Endodermal cell (in vitro differentiated cells): ENCODE measurements around the gene ADCK2. TPM values are rescaled to one million over a fixed set of nuclear protein-coding genes. Genes with fewer than 3 reads are reported as not detected.

Experiments used
- DNase-seq: peaks from one replicate; pipeline ENCODE4 v3.0.0-alpha.2; 2017
- H3K27ac ChIP-seq: 2 replicates; pipeline ENCODE4 v1.5.1; 2013; ENCODE audit warnings: mild to moderate bottlenecking, low read depth, low read length, moderate library complexity
- H3K27me3 ChIP-seq: 2 replicates; pipeline ENCODE4 v1.6.1; 2013; ENCODE audit warnings: mild to moderate bottlenecking, low read length, moderate library complexity; ENCODE audit not compliant: insufficient read depth, control insufficient read depth, poor library complexity, severe bottlenecking
- H3K36me3 ChIP-seq: 2 replicates; pipeline ENCODE4 v1.7.0; 2013; ENCODE audit warnings: mild to moderate bottlenecking, low read length, moderate library complexity; ENCODE audit not compliant: control insufficient read depth, insufficient read depth
- H3K4me1 ChIP-seq: one replicate; pipeline ENCODE4 v1.7.0; 2013; ENCODE audit warnings: low read length; ENCODE audit not compliant: control insufficient read depth, insufficient read depth
- H3K4me3 ChIP-seq: 2 replicates; pipeline ENCODE4 v1.5.1; 2013; ENCODE audit warnings: mild to moderate bottlenecking, low read length, moderate library complexity
- H3K9ac ChIP-seq: 2 replicates; pipeline ENCODE4 v1.6.1; 2013; ENCODE audit warnings: mild to moderate bottlenecking, low read length, moderate library complexity; ENCODE audit not compliant: poor library complexity, severe bottlenecking; ENCODE audit errors: extremely low read depth
- H3K9me3 ChIP-seq: 2 replicates; pipeline ENCODE4 v1.6.1; 2013; ENCODE audit warnings: mild to moderate bottlenecking, low read length, moderate library complexity; ENCODE audit not compliant: control insufficient read depth
- H3K27ac Mint-ChIP-seq: 2 replicates; pipeline ENCODE4 v1.8.0; 2020; ENCODE audit warnings: mixed read lengths
- H3K27me3 Mint-ChIP-seq: 2 replicates; pipeline ENCODE4 v1.8.0; 2021; ENCODE audit warnings: mild to moderate bottlenecking, mixed read lengths; ENCODE audit not compliant: insufficient read depth
- H3K36me3 Mint-ChIP-seq: 2 replicates; pipeline ENCODE4 v1.8.0; 2020; ENCODE audit warnings: low read depth, mixed read lengths
- H3K4me1 Mint-ChIP-seq: 2 replicates; pipeline ENCODE4 v1.8.0; 2020; ENCODE audit warnings: mixed read lengths
- H3K4me3 Mint-ChIP-seq: 2 replicates; pipeline ENCODE4 v1.8.0; 2020; ENCODE audit warnings: mild to moderate bottlenecking, moderate library complexity, mixed read lengths
- H3K9me3 Mint-ChIP-seq: 2 replicates; pipeline ENCODE4 v1.8.0; 2020; ENCODE audit warnings: mild to moderate bottlenecking, mixed read lengths
- WGBS, 2 experiments: methylation state at CpG; one replicate each; pipeline versions ENCODE4 v1.1.5 to v1.1.7; 2013; ENCODE audit warnings: missing lambda C conversion rate in 2 of 2, mixed read lengths in 1 of 2; ENCODE audit not compliant: insufficient coverage in 1 of 2, insufficient read length in 1 of 2; 5-methylcytosine and 5-hydroxymethylcytosine counted together
- total RNA-seq, 2 donors: library from RNA; stranded (reverse); fragmentation: NEBNext Ultra II Directional in 1 of 2; extraction: Animal tissue kit (Norgen Biotek cat#: 25700) in 1 of 2; gene quantifications; 2 replicates in 1 of 2; 3 replicates in 1 of 2; pipeline ENCODE4 v1.2.1, GENCODE V29; 2021
- TF ChIP-seq, protein P1 (sequence below): fragments of 200-600 bp; sonication (generic); conservative IDR thresholded peaks from 2 replicates; pipeline ENCODE4 v1.5.0; 2021; ENCODE audit warnings: antibody characterized with exemption, mild to moderate bottlenecking

The ADCK2 gene
- total RNA-seq, 2 donors from 2014 or later = 13.5 to 17.8 TPM

DNA sequence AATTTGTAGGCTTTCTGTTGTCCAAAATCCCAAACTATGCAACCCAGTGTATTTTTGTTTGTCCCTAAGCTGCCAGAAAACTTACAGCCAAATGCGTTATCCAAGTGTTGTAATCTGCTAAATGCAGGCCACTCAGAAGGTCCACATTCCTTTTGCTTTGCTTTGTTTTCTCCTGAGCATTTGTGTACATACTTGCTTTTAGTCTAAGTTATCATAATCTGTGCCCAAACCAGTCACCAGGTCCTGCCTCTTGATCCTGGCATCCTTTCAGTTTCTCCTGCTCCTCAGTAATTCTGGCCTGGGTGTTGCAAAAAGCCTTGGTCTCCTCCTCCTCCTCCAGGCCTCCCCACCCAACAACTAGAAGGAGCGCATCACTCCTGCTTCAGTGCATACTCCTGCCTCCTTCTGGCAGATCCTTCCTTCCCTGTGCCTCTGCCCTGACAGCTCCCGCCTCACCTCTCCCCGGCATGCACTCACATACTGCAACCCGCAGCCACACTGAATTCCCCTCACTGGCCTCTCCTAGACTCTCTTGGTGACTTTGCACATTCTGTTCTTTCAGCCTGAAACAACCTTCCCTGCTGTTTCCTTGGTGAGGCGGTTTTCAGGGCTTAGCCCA is 34.5 kb upstream of the ADCK2 start:
- H3K27me3 Mint-ChIP-seq = peaks cover 24% of the 10 kb centered on the region
- no peak overlapping the region for H3K27ac Mint-ChIP-seq
- TF ChIP-seq, protein P1, sequence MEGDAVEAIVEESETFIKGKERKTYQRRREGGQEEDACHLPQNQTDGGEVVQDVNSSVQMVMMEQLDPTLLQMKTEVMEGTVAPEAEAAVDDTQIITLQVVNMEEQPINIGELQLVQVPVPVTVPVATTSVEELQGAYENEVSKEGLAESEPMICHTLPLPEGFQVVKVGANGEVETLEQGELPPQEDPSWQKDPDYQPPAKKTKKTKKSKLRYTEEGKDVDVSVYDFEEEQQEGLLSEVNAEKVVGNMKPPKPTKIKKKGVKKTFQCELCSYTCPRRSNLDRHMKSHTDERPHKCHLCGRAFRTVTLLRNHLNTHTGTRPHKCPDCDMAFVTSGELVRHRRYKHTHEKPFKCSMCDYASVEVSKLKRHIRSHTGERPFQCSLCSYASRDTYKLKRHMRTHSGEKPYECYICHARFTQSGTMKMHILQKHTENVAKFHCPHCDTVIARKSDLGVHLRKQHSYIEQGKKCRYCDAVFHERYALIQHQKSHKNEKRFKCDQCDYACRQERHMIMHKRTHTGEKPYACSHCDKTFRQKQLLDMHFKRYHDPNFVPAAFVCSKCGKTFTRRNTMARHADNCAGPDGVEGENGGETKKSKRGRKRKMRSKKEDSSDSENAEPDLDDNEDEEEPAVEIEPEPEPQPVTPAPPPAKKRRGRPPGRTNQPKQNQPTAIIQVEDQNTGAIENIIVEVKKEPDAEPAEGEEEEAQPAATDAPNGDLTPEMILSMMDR = peak; percentile 63
- Histone ChIP-seq H3K9ac (no peak overlapping the region), H3K36me3 (no peaks in the 10 kb centered on the region), H3K4me3 (no peak overlapping the region), H3K9me3 (no peaks in the 10 kb centered on the region), H3K4me1 (peaks cover 7% of the 10 kb centered on the region), H3K27me3 (peaks cover 12% of the 10 kb centered on the region), H3K27ac (no peak overlapping the region)
- WGBS, 2 experiments = 65 to 74% methylated on average over 5 to 6 of the region's 6 CpGs
- H3K36me3 Mint-ChIP-seq = peaks cover 5% of the 10 kb centered on the region
- no peak overlapping the region for H3K4me3 Mint-ChIP-seq
- peaks cover 35% of the 10 kb centered on the region for H3K4me1 Mint-ChIP-seq
- DNase-seq = peak; percentile 86
- H3K9me3 Mint-ChIP-seq = no peaks in the 10 kb centered on the region

DNA sequence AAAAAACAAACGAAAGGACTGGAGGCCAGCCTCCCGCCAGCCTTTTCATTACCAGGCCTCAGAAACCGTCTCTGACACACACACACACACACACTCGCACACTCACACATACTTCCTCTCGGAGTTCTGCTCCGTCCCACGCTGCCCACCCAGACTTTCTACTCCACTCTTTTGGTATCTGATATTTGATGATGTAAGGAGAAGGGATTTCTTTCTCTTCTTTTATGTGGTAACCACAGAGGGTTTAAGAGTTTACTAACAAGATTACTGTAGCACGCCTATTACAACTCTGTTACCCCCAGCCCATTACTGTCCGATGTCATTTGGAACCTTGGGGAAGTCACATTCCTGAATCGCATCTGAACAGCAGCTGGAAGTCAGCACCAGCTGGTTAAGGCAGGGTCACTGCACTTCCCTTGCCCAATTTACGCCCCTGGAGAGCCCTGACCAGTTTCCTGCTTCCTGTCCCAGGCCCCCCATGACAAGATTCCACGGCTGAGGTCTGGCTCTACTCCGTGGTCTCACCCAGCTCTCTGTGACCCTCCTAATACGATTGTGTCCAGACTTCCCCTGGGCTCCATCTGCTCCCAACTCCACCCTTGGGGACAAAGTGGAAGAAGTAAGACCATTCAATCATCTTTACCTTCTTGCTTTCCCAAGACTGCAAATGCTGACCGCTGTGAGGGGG is 33.2 kb upstream of the ADCK2 start:
- peak overlapping the region; percentile 92 for H3K4me3 Mint-ChIP-seq
- WGBS, 2 experiments = 43 to 55% methylated on average over 10 to 15 of the region's 15 CpGs
- TF ChIP-seq, protein P1 = no peak
- Histone ChIP-seq H3K9me3 (no peaks in the 10 kb centered on the region), H3K9ac (peak overlapping the region; percentile 63), H3K27me3 (peaks cover 12% of the 10 kb centered on the region), H3K4me1 (peaks cover 7% of the 10 kb centered on the region), H3K27ac (peak overlapping the region; percentile 7), H3K36me3 (no peaks in the 10 kb centered on the region), H3K4me3 (peak overlapping the region; percentile 86)
- peak overlapping the region; percentile 85 for H3K27ac Mint-ChIP-seq
- no peaks in the 10 kb centered on the region for H3K9me3 Mint-ChIP-seq
- H3K4me1 Mint-ChIP-seq = peaks cover 35% of the 10 kb centered on the region
- DNase-seq = peak; percentile 67
- H3K27me3 Mint-ChIP-seq = peaks cover 27% of the 10 kb centered on the region
- no peaks in the 10 kb centered on the region for H3K36me3 Mint-ChIP-seq

DNA sequence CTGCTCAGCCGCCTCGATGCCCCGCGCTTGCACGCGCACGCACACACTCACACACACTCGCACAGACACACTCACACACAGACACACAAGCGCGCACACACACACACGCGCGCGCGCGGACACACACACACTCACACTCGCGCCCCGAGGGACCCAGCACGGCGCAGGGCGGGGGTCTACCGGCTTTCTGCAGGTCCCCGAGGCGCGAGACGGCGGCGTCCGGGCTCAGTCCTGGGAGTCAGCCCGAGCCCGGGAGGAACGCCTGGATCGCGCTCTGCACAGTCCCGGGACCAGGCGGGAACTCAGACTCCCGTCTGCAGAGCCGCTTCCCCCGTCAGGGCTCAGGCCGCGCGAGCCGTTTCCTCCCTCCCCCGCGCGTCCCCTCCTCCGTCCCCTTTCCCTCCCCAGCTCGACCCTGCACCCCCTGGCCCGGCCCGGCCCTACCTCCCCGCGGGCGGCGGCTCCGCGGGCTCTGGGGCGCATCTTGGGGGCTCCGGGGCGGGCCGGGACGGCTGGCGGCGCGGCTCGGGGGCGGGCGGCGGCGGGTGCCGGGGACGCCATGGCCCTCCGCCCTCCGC is 32.6 kb upstream of the ADCK2 start:
- H3K4me1 ChIP-seq = peaks cover 7% of the 10 kb centered on the region
- H3K36me3 ChIP-seq = no peaks in the 10 kb centered on the region
- Mint-ChIP-seq H3K4me1 (peaks cover 35% of the 10 kb centered on the region), H3K27ac (peak overlapping the region; percentile 85), H3K4me3 (peak overlapping the region; percentile 92), H3K9me3 (no peaks in the 10 kb centered on the region), H3K36me3 (no peaks in the 10 kb centered on the region), H3K27me3 (peaks cover 27% of the 10 kb centered on the region)
- H3K27ac ChIP-seq = peak overlapping the region; percentile 7
- H3K9ac ChIP-seq = peak overlapping the region; percentile 63
- H3K27me3 ChIP-seq = peaks cover 12% of the 10 kb centered on the region
- TF ChIP-seq, protein P1 = no peak
- 0 to 1% methylated on average over 14 to 74 of the region's 74 CpGs for WGBS, 2 experiments
- H3K9me3 ChIP-seq = no peaks in the 10 kb centered on the region
- peak overlapping the region; percentile 86 for H3K4me3 ChIP-seq
- peak; percentile 78 for DNase-seq
